GM23338 (cell line): ENCODE data around the gene MYO18B. TPM values are rescaled to one million over a fixed set of nuclear protein-coding genes. Genes with fewer than 3 reads are reported as not detected.
A peak's percentile ranks its signal among the peaks of the same experiment; 100 is the strongest.

Experiments used
- ATAC-seq: fragments of 200-7000 bp; cut with Tn5 transposase; 3 replicates; pipeline ENCODE4 v1.9.1; 2020
- DNase-seq: peaks from one replicate; pipeline ENCODE4 v3.0.0-alpha.2; 2015; ENCODE audit warnings: low spot score
- H2AFZ ChIP-seq: fragments of 200-600 bp; sonication (generic); 2 replicates; pipeline ENCODE4 v1.8.0; 2016; ENCODE audit warnings: antibody characterized with exemption, mild to moderate bottlenecking, moderate library complexity
- H3F3A ChIP-seq: fragments of 200-600 bp; sonication (generic); replicated peaks from 2 replicates; pipeline ENCODE4 v1.8.0; 2017; ENCODE audit warnings: antibody characterized with exemption, mixed run types, low read depth
- H3K27ac ChIP-seq: fragments of 200-600 bp; sonication (generic); 2 replicates; pipeline ENCODE4 v1.6.1; 2016; ENCODE audit warnings: low read depth
- H3K27me3 ChIP-seq: fragments of 200-600 bp; sonication (generic); 2 replicates; pipeline ENCODE4 v1.8.0; 2016; ENCODE audit warnings: mild to moderate bottlenecking, mixed run types, moderate library complexity; ENCODE audit not compliant: insufficient read depth
- H3K36me3 ChIP-seq: fragments of 200-600 bp; sonication (generic); 2 replicates; pipeline ENCODE4 v1.8.0; 2016; ENCODE audit warnings: mild to moderate bottlenecking; ENCODE audit not compliant: insufficient read depth
- H3K4me1 ChIP-seq: fragments of 200-600 bp; sonication (generic); 2 replicates; pipeline ENCODE4 v1.8.0; 2016; ENCODE audit warnings: mild to moderate bottlenecking, moderate library complexity; ENCODE audit not compliant: insufficient read depth
- H3K4me2 ChIP-seq: fragments of 200-600 bp; sonication (generic); 2 replicates; pipeline ENCODE4 v1.7.1; 2017; ENCODE audit warnings: mixed run types
- H3K4me3 ChIP-seq: fragments of 200-600 bp; sonication (generic); 2 replicates; pipeline ENCODE4 v1.6.1; 2016; ENCODE audit warnings: mixed run types
- H3K79me2 ChIP-seq: fragments of 200-600 bp; sonication (generic); replicated peaks from 2 replicates; pipeline ENCODE4 v1.8.0; 2017; ENCODE audit warnings: mild to moderate bottlenecking; ENCODE audit not compliant: insufficient read depth
- H3K9me2 ChIP-seq: fragments of 200-600 bp; sonication (generic); 2 replicates; pipeline ENCODE4 v1.8.0; 2017; ENCODE audit not compliant: insufficient read depth
- H4K20me1 ChIP-seq: fragments of 200-600 bp; sonication (generic); replicated peaks from 2 replicates; pipeline ENCODE4 v1.8.0; 2017; ENCODE audit warnings: mild to moderate bottlenecking; ENCODE audit not compliant: insufficient read depth
- H3K27ac Mint-ChIP-seq: 2 replicates; pipeline ENCODE4 v1.8.0; 2020; ENCODE audit warnings: inconsistent platforms, mild to moderate bottlenecking, moderate library complexity, mixed read lengths
- H3K27me3 Mint-ChIP-seq: 3 replicates; pipeline ENCODE4 v1.8.0; 2022; ENCODE audit warnings: low read depth, mild to moderate bottlenecking, moderate library complexity, mixed read lengths, inconsistent platforms; ENCODE audit not compliant: insufficient read depth, poor library complexity
- H3K36me3 Mint-ChIP-seq: 3 replicates; pipeline ENCODE4 v1.8.0; 2021; ENCODE audit warnings: low read depth, mild to moderate bottlenecking, inconsistent platforms, moderate library complexity, mixed read lengths
- H3K4me1 Mint-ChIP-seq: 3 replicates; pipeline ENCODE4 v1.8.0; 2020; ENCODE audit warnings: mild to moderate bottlenecking, inconsistent platforms, mixed read lengths
- H3K4me3 Mint-ChIP-seq: 3 replicates; pipeline ENCODE4 v1.8.0; 2021; ENCODE audit warnings: moderate library complexity, mild to moderate bottlenecking, inconsistent platforms, mixed read lengths
- H3K9me3 Mint-ChIP-seq: 3 replicates; pipeline ENCODE4 v1.8.0; 2020; ENCODE audit warnings: moderate library complexity, mild to moderate bottlenecking, inconsistent platforms, mixed read lengths
- CREB1 ChIP-seq: fragments of 250-450 bp; sonication (Bioruptor Pico); IDR thresholded peaks from 2 replicates; pipeline ENCODE4 v1.5.0; 2020; ENCODE audit warnings: low read depth, mild to moderate bottlenecking, moderate library complexity
- EZH2phosphoT487 ChIP-seq: fragments of 200-600 bp; sonication (generic); IDR thresholded peaks from one replicate; pipeline ENCODE4 v1.8.1; 2018; ENCODE audit warnings: antibody characterized with exemption; ENCODE audit not compliant: unreplicated experiment
- NANOG ChIP-seq: IDR thresholded peaks from 2 replicates; pipeline ENCODE4 v1.6.1; 2016; ENCODE audit warnings: antibody characterized with exemption, borderline replicate concordance
- ZNF114 ChIP-seq: fragments of 250-450 bp; sonication (Bioruptor Pico); IDR thresholded peaks from 2 replicates; pipeline ENCODE4 v1.5.0; 2020; ENCODE audit warnings: mild to moderate bottlenecking, moderate library complexity
- polyA plus RNA-seq: library from polyadenylated mRNA; unstranded; fragments of >200 nt; fragmentation: Nextera tagmentation; extraction: Ambion mirVana; gene quantifications from 2 replicates; pipeline ENCODE4 v1.2.1, GENCODE V29; 2016
- total RNA-seq: library from RNA; depleted of rRNA; stranded (reverse); fragments of >200 nt; shearing (Covaris generic); gene quantifications from 2 replicates; pipeline ENCODE4 v1.2.3, GENCODE V29; 2014
- TF ChIP-seq, protein P1 (sequence below): fragments of 250-450 bp; sonication (Bioruptor Pico); IDR thresholded peaks from 2 replicates; pipeline ENCODE4 v1.5.0; 2020; ENCODE audit warnings: mild to moderate bottlenecking, moderate library complexity
- TF ChIP-seq, protein P2 (sequence below): IDR thresholded peaks from one replicate; pipeline ENCODE4 v1.6.1; 2018; ENCODE audit warnings: antibody characterized with exemption; ENCODE audit not compliant: unreplicated experiment

MYO18B gene
- total and polyA plus RNA-seq, 2 experiments from 2014 or later, result 0.36 to 0.45 TPM

DNA sequence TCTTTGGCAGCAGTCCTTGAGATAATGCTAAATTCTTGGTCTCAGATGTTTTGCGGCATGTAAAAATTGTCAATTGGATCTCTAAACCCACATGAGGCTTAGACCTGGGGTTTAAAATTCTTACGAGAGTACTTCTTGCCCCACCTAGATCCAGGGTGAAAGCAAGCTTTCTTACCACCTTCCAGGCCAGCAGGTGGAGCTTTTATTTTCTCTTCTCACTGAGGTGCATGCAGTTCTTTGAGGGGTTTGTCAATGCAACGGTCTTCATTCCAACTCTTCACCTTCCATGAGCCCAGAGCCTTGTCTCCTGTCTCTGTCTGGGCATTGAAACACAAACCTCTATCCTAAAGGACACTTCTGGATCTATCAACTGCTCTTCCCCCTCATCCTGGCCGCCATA is 154.1 kb downstream of the MYO18B start (continued):
- TF ChIP-seq, protein P1, sequence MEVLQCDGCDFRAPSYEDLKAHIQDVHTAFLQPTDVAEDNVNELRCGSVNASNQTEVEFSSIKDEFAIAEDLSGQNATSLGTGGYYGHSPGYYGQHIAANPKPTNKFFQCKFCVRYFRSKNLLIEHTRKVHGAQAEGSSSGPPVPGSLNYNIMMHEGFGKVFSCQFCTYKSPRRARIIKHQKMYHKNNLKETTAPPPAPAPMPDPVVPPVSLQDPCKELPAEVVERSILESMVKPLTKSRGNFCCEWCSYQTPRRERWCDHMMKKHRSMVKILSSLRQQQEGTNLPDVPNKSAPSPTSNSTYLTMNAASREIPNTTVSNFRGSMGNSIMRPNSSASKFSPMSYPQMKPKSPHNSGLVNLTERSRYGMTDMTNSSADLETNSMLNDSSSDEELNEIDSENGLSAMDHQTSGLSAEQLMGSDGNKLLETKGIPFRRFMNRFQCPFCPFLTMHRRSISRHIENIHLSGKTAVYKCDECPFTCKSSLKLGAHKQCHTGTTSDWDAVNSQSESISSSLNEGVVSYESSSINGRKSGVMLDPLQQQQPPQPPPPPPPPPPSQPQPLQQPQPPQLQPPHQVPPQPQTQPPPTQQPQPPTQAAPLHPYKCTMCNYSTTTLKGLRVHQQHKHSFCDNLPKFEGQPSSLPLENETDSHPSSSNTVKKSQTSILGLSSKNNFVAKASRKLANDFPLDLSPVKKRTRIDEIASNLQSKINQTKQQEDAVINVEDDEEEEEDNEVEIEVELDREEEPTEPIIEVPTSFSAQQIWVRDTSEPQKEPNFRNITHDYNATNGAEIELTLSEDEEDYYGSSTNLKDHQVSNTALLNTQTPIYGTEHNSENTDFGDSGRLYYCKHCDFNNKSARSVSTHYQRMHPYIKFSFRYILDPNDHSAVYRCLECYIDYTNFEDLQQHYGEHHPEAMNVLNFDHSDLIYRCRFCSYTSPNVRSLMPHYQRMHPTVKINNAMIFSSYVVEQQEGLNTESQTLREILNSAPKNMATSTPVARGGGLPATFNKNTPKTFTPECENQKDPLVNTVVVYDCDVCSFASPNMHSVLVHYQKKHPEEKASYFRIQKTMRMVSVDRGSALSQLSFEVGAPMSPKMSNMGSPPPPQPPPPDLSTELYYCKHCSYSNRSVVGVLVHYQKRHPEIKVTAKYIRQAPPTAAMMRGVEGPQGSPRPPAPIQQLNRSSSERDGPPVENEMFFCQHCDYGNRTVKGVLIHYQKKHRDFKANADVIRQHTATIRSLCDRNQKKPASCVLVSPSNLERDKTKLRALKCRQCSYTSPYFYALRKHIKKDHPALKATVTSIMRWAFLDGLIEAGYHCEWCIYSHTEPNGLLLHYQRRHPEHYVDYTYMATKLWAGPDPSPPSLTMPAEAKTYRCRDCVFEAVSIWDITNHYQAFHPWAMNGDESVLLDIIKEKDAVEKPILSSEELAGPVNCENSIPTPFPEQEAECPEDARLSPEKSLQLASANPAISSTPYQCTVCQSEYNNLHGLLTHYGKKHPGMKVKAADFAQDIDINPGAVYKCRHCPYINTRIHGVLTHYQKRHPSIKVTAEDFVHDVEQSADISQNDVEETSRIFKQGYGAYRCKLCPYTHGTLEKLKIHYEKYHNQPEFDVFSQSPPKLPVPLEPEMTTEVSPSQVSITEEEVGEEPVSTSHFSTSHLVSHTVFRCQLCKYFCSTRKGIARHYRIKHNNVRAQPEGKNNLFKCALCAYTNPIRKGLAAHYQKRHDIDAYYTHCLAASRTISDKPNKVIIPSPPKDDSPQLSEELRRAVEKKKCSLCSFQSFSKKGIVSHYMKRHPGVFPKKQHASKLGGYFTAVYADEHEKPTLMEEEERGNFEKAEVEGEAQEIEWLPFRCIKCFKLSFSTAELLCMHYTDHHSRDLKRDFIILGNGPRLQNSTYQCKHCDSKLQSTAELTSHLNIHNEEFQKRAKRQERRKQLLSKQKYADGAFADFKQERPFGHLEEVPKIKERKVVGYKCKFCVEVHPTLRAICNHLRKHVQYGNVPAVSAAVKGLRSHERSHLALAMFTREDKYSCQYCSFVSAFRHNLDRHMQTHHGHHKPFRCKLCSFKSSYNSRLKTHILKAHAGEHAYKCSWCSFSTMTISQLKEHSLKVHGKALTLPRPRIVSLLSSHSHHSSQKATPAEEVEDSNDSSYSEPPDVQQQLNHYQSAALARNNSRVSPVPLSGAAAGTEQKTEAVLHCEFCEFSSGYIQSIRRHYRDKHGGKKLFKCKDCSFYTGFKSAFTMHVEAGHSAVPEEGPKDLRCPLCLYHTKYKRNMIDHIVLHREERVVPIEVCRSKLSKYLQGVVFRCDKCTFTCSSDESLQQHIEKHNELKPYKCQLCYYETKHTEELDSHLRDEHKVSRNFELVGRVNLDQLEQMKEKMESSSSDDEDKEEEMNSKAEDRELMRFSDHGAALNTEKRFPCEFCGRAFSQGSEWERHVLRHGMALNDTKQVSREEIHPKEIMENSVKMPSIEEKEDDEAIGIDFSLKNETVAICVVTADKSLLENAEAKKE (CRISPR knock-in tag), result 0 out of 2 replicates have a peak, but pooled peaks have one; percentile 26
- TF ChIP-seq, protein P2, sequence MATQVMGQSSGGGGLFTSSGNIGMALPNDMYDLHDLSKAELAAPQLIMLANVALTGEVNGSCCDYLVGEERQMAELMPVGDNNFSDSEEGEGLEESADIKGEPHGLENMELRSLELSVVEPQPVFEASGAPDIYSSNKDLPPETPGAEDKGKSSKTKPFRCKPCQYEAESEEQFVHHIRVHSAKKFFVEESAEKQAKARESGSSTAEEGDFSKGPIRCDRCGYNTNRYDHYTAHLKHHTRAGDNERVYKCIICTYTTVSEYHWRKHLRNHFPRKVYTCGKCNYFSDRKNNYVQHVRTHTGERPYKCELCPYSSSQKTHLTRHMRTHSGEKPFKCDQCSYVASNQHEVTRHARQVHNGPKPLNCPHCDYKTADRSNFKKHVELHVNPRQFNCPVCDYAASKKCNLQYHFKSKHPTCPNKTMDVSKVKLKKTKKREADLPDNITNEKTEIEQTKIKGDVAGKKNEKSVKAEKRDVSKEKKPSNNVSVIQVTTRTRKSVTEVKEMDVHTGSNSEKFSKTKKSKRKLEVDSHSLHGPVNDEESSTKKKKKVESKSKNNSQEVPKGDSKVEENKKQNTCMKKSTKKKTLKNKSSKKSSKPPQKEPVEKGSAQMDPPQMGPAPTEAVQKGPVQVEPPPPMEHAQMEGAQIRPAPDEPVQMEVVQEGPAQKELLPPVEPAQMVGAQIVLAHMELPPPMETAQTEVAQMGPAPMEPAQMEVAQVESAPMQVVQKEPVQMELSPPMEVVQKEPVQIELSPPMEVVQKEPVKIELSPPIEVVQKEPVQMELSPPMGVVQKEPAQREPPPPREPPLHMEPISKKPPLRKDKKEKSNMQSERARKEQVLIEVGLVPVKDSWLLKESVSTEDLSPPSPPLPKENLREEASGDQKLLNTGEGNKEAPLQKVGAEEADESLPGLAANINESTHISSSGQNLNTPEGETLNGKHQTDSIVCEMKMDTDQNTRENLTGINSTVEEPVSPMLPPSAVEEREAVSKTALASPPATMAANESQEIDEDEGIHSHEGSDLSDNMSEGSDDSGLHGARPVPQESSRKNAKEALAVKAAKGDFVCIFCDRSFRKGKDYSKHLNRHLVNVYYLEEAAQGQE, result no peak

DNA sequence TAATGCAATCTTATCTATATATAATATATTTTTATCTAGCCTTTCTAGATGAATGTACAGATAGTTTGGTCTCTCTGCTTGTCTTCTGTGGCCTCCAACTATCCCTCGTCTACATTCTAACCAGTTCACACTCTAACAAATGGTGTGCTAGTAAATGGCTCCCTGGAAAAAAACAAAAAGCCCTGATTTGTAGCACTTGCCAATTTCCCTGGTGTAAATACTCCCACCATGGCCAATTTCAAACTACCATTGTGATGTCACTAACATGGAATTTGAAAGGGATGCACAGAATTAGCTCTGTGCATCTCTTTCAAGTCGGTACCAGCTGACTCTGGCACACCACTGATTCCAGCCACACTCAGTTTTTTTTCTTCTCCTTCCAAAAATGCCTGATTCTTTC is 154.6 kb downstream of the MYO18B start:
- Histone ChIP-seq H3K4me3 (no peak overlapping the region), H3K4me2 (no peak overlapping the region), H3K27ac (no peak overlapping the region), H3F3A (no peaks in the 10 kb centered on the region), H3K27me3 (0 out of 2 replicates have a peak, but pooled peaks cover 2% of the 10 kb centered on the region), H3K36me3 (no peaks in the 10 kb centered on the region), H3K4me1 (no peaks in the 10 kb centered on the region), H4K20me1 (no peaks in the 10 kb centered on the region), H2AFZ (no peak overlapping the region), H3K79me2 (no peaks in the 10 kb centered on the region), H3K9me2 (no peaks in the 10 kb centered on the region; the same call in 1 of the 2 replicates)
- H3K4me1 Mint-ChIP-seq, result no peaks in the 10 kb centered on the region
- H3K36me3 Mint-ChIP-seq, result no peaks in the 10 kb centered on the region
- H3K27ac Mint-ChIP-seq, result no peak overlapping the region
- peaks cover 5% of the 10 kb centered on the region for H3K27me3 Mint-ChIP-seq
- H3K9me3 Mint-ChIP-seq, result no peaks in the 10 kb centered on the region
- ATAC-seq (no peak), DNase-seq (no peak)
- no peak overlapping the region for H3K4me3 Mint-ChIP-seq
- TF ChIP-seq CREB1 (CRISPR knock-in tag), result no peak
- TF ChIP-seq NANOG, result no peak
- no peak for TF ChIP-seq ZNF114
- TF ChIP-seq EZH2phosphoT487, result no peak
- TF ChIP-seq, protein P1 (CRISPR knock-in tag), result no peak
